HepG2 (cell line): Measurements from ENCODE around the gene B3GALT5. TPM values are rescaled to one million over a fixed set of nuclear protein-coding genes. Genes with fewer than 3 reads are reported as not detected.

Experiments used
- ATAC-seq: fragments of 200-7000 bp; cut with Tn5 transposase; 3 replicates; pipeline ENCODE4 v1.9.1; 2020; ENCODE audit warnings: mild to moderate bottlenecking, moderate library complexity
- BruUV-seq: library from RNA; stranded (reverse); fragments of 400-500 nt; replicated peaks from 2 replicates; lab custom pipeline; 2021; lab: Mats Ljungman, UMichigan
- CTCF ChIA-PET: fragments of 300-600 bp; formaldehyde crosslinking; extraction: SDS; loops from one replicate; lab custom pipeline; 2021; ENCODE audit warnings: low total read pairs, inconsistent platforms, low intra/inter-chr PET ratio; lab: Yijun Ruan, JAX
- POLR2A ChIA-PET: fragments of 350-600 bp; sonication (Branson Sonifier 250); formaldehyde crosslinking; loops from one replicate; lab custom pipeline; 2020; ENCODE audit warnings: antibody characterized with exemption, inconsistent platforms; lab: Yijun Ruan, JAX
- DNase-seq: peaks from one replicate; pipeline ENCODE4 v3.0.0-alpha.2; 2015; ENCODE audit warnings: low spot score
- FAIRE-seq: peaks from 3 replicates; lab custom pipeline; 2011; peaks lifted over from hg19 to GRCh38; lab: Jason Lieb, UNC
- H2AFZ ChIP-seq: one replicate; pipeline ENCODE4 v1.6.1; 2011; ENCODE audit warnings: low read length, inconsistent platforms
- H3K27ac ChIP-seq: fragments of 300-600 bp; 3 replicates; pipeline ENCODE4 v1.8.0; 2011; ENCODE audit warnings: mixed run types, mild to moderate bottlenecking, mixed read lengths, low read length, inconsistent platforms; ENCODE audit not compliant: insufficient read depth; ENCODE audit errors: extremely low read length
- H3K27me3 ChIP-seq, 2 experiments: fragments of 200-600 bp in 1 of 2; 2 replicates in 1 of 2; 3 replicates in 1 of 2; pipeline versions ENCODE4 v1.6.0 to v1.8.0; 2011; ENCODE audit warnings: low read length in 2 of 2, mild to moderate bottlenecking in 2 of 2, moderate library complexity in 2 of 2, inconsistent platforms in 1 of 2; ENCODE audit not compliant: insufficient read depth in 2 of 2, control insufficient read depth in 1 of 2
- H3K36me3 ChIP-seq, 2 experiments: fragments of 200-600 bp in 1 of 2; replicated peaks in 1 of 2; 2 replicates in 1 of 2; 3 replicates in 1 of 2; pipeline versions ENCODE4 v1.5.1 to v1.8.0; 2011; ENCODE audit warnings: low read length in 2 of 2, inconsistent platforms in 1 of 2; ENCODE audit not compliant: insufficient read depth in 2 of 2, control insufficient read depth in 1 of 2
- H3K4me1 ChIP-seq: 2 replicates; pipeline ENCODE4 v1.5.1; 2012; ENCODE audit warnings: low read length, inconsistent platforms; ENCODE audit not compliant: insufficient read depth
- H3K4me2 ChIP-seq: 2 replicates; pipeline ENCODE4 v1.6.0; 2011; ENCODE audit warnings: low read depth, low read length, inconsistent platforms
- H3K4me3 ChIP-seq, 3 experiments: fragments of 200-600 bp in 1 of 3; sonication (generic), shearing (Covaris generic) in 1 of 3; replicated peaks in 1 of 3; 2 replicates each; pipeline ENCODE4 v1.5.1; 2011 to 2016; ENCODE audit warnings: low read length in 3 of 3, inconsistent platforms in 2 of 3, low read depth in 2 of 3, mild to moderate bottlenecking in 2 of 3, control low read depth in 1 of 3, mixed read lengths in 1 of 3; ENCODE audit not compliant: insufficient read depth in 1 of 3
- H3K79me2 ChIP-seq: one replicate; pipeline ENCODE4 v1.6.1; 2011; ENCODE audit warnings: low read length, inconsistent platforms; ENCODE audit not compliant: insufficient read depth
- H3K9ac ChIP-seq: 2 replicates; pipeline ENCODE4 v1.6.0; 2011; ENCODE audit warnings: mild to moderate bottlenecking, low read depth, low read length, inconsistent platforms; ENCODE audit not compliant: insufficient read depth
- H3K9me3 ChIP-seq: 2 replicates; pipeline ENCODE4 v1.5.1; 2012; ENCODE audit warnings: mild to moderate bottlenecking, low read length
- H4K20me1 ChIP-seq: 2 replicates; pipeline ENCODE4 v1.6.0; 2011; ENCODE audit warnings: inconsistent platforms, mild to moderate bottlenecking, low read length, moderate library complexity; ENCODE audit not compliant: insufficient read depth
- ETV5 ChIP-seq: IDR thresholded peaks from 2 replicates; pipeline ENCODE4 v1.6.1; 2018; ENCODE audit warnings: missing biosample characterization, missing genetic modification reagents, inconsistent platforms, borderline replicate concordance
- KIAA2018 ChIP-seq: sonication (generic); formaldehyde crosslinking; IDR thresholded peaks from 2 replicates; pipeline ENCODE4 v1.5.0; 2020; ENCODE audit warnings: mild to moderate bottlenecking, missing genetic modification reagents, borderline replicate concordance
- NR2C2 ChIP-seq: sonication (generic); formaldehyde crosslinking; IDR thresholded peaks from 2 replicates; pipeline ENCODE4 v1.4.0; 2020; ENCODE audit warnings: missing genetic modification reagents, mild to moderate bottlenecking, moderate library complexity, borderline replicate concordance
- PCBP1 ChIP-seq: fragments of 200-400 bp; formaldehyde crosslinking; IDR thresholded peaks from 2 replicates; pipeline ENCODE4 v1.6.1; 2017; ENCODE audit warnings: mild to moderate bottlenecking, low read depth, low read length, borderline replicate concordance
- RARG ChIP-seq: sonication (generic); formaldehyde crosslinking; IDR thresholded peaks from 2 replicates; pipeline ENCODE4 v1.4.0; 2020; ENCODE audit warnings: low read depth, mild to moderate bottlenecking, missing genetic modification reagents
- REPIN1 ChIP-seq: sonication (generic); formaldehyde crosslinking; IDR thresholded peaks from 2 replicates; pipeline ENCODE4 v1.8.0; 2022; ENCODE audit warnings: missing genetic modification reagents, low read depth, mild to moderate bottlenecking, borderline replicate concordance
- SKIL ChIP-seq: sonication (generic); formaldehyde crosslinking; IDR thresholded peaks from 2 replicates; pipeline ENCODE4 v1.8.0; 2022; ENCODE audit warnings: missing genetic modification reagents, mild to moderate bottlenecking, moderate library complexity, borderline replicate concordance
- TRIM22 ChIP-seq: fragments of 450-650 bp; IDR thresholded peaks from 2 replicates; pipeline ENCODE4 v1.6.1; 2017
- ZBTB1 ChIP-seq: sonication (generic); formaldehyde crosslinking; IDR thresholded peaks from 2 replicates; pipeline ENCODE4 v1.4.0; 2020; ENCODE audit warnings: missing genetic modification reagents, borderline replicate concordance
- ZC3H13 ChIP-seq: sonication (generic); formaldehyde crosslinking; IDR thresholded peaks from 2 replicates; pipeline ENCODE4 v1.8.1; 2023; ENCODE audit warnings: mild to moderate bottlenecking, missing genetic modification reagents, moderate library complexity
- ZNF3 ChIP-seq: IDR thresholded peaks from 2 replicates; pipeline ENCODE4 v1.7.0; 2017; ENCODE audit warnings: inconsistent platforms
- ZNF670 ChIP-seq: sonication (generic); formaldehyde crosslinking; IDR thresholded peaks from 2 replicates; pipeline ENCODE4 v1.8.0; 2022; ENCODE audit warnings: mild to moderate bottlenecking, missing genetic modification reagents, borderline replicate concordance
- ZNF768 ChIP-seq: sonication (generic); formaldehyde crosslinking; IDR thresholded peaks from 2 replicates; pipeline ENCODE4 v1.4.0; 2020; ENCODE audit warnings: missing genetic modification reagents
- ZNF879 ChIP-seq: sonication (generic); formaldehyde crosslinking; IDR thresholded peaks from 2 replicates; pipeline ENCODE4 v1.8.1; 2023; ENCODE audit warnings: missing genetic modification reagents
- WGBS: methylation state at CpG from one replicate; pipeline ENCODE4 v1.1.6; 2017; ENCODE audit warnings: low lambda C conversion rate; 5-methylcytosine and 5-hydroxymethylcytosine counted together
- in situ Hi-C: cut with HindIII; loops from 2 replicates; pipeline ENCODE4 v1.10.0; 2017; ENCODE audit warnings: low pct_unique_long_range_greater_than_20kb; ENCODE audit not compliant: extremely low pct_ligation_motif_present
- intact Hi-C: fragments of 100-400 bp; cut with micrococcal nuclease; formaldehyde crosslinking; loops from one replicate; pipeline ENCODE4 v1.10.0; 2022; ENCODE audit not compliant: unreplicated experiment
- polyA plus RNA-seq, 8 experiments: library from polyadenylated mRNA; depleted of rRNA in 3 of 8; stranded (reverse) in 7 of 8; unstranded in 1 of 8; fragments of >200 nt; fragmentation: Illumina TruSeq in 4 of 8; extraction: Trizol in 4 of 8; gene quantifications; 2 replicates each; pipeline versions ENCODE4 v1.2.1 to v1.2.3, GENCODE V29; 2011 to 2016; ENCODE audit warnings: low read depth in 4 of 8, missing spikeins in 1 of 8, mixed read lengths in 1 of 8; ENCODE audit not compliant: insufficient read depth in 1 of 8
- total RNA-seq, 5 experiments: library from RNA; depleted of rRNA; stranded (reverse); fragments of >200 nt; fragmentation: Illumina TruSeq; extraction: Trizol; gene quantifications; 2 replicates each; pipeline ENCODE4 v1.2.3, GENCODE V29; 2016; ENCODE audit warnings: low read depth in 1 of 5

The B3GALT5 gene
- total and polyA plus RNA-seq, 2 of the 13 experiments (the other 11 are each of a cell fraction or from before 2014, with no cell fraction given) = 0.02 to 0.03 TPM

GRCh38 chr21:39633770-39634181 lies 21.0 kb downstream of the B3GALT5 start:
- H3K4me2 ChIP-seq = no peak overlapping the region
- H3K36me3 ChIP-seq = no peaks in the 10 kb centered on the region
- ATAC-seq (no peak), DNase-seq (no peak), FAIRE-seq (no peak)
- H3K4me1 ChIP-seq = no peaks in the 10 kb centered on the region
- H3K27me3 ChIP-seq = peaks cover 3 to 16% of the 10 kb centered on the region in 2 experiments; a peak in 4 of 5 replicates
- no peak overlapping the region for H3K27ac ChIP-seq
- intact Hi-C loops (no loop called here), in situ Hi-C loops (no loop called here)
- no peaks in the 10 kb centered on the region for H4K20me1 ChIP-seq
- H3K79me2 ChIP-seq = no peaks in the 10 kb centered on the region
- H2AFZ ChIP-seq = no peak overlapping the region
- BruUV-seq = no TSS peak
- H3K9me3 ChIP-seq = no peaks in the 10 kb centered on the region
- WGBS = 7% methylated on average over 5 of the region's 5 CpGs
- H3K9ac ChIP-seq = no peak overlapping the region
- H3K4me3 ChIP-seq = no peak overlapping the region
- CTCF ChIA-PET = no interaction called here
- POLR2A ChIA-PET = no interaction called here
- no peak for TF ChIP-seq NR2C2 (CRISPR knock-in tag)
- TF ChIP-seq SKIL (CRISPR knock-in tag) = no peak
- TF ChIP-seq ZNF768 (CRISPR knock-in tag) = no peak
- no peak for TF ChIP-seq PCBP1
- TF ChIP-seq ZNF879 (CRISPR knock-in tag) = no peak
- no peak for TF ChIP-seq ZNF670 (CRISPR knock-in tag)
- TF ChIP-seq ZNF3 = no peak
- no peak for TF ChIP-seq REPIN1 (CRISPR knock-in tag)
- TF ChIP-seq ZC3H13 (CRISPR knock-in tag) = no peak
- no peak for TF ChIP-seq RARG (CRISPR knock-in tag)
- TF ChIP-seq ZBTB1 (CRISPR knock-in tag) = no peak
- no peak for TF ChIP-seq TRIM22
- no peak for TF ChIP-seq ETV5 (CRISPR knock-in tag)
- no peak for TF ChIP-seq KIAA2018 (CRISPR knock-in tag)
